GM12892 (cell line): ENCODE data around the gene SNAPC2.

Source experiments
- POLR2A ChIP-seq: IDR thresholded peaks from 2 replicates; pipeline ENCODE4 v1.6.1; 2011; ENCODE audit warnings: low read depth, low read length, control low read depth
- POLR2AphosphoS5 ChIP-seq: IDR thresholded peaks from 2 replicates; pipeline ENCODE4 v1.6.1; 2011; ENCODE audit warnings: low read depth, low read length, control low read depth
- TAF1 ChIP-seq: IDR thresholded peaks from 2 replicates; pipeline ENCODE4 v1.6.1; 2011; ENCODE audit warnings: low read depth, mild to moderate bottlenecking, control low read depth, low read length, borderline replicate concordance

GRCh38 chr19:7881910-7882309 lies 38.2 kb upstream of the SNAPC2 start:
- TF ChIP-seq POLR2A (no peak), POLR2AphosphoS5 (no peak), TAF1 (no peak)
